ENCODE data around the gene COG3. TPM values are rescaled to one million over a fixed set of nuclear protein-coding genes. Genes with fewer than 3 reads are reported as not detected.

COG3 gene
- total and polyA plus RNA-seq, 7 experiments from 2014 or later = 26.5 to 50.1 (median 43.2) TPM

DNA sequence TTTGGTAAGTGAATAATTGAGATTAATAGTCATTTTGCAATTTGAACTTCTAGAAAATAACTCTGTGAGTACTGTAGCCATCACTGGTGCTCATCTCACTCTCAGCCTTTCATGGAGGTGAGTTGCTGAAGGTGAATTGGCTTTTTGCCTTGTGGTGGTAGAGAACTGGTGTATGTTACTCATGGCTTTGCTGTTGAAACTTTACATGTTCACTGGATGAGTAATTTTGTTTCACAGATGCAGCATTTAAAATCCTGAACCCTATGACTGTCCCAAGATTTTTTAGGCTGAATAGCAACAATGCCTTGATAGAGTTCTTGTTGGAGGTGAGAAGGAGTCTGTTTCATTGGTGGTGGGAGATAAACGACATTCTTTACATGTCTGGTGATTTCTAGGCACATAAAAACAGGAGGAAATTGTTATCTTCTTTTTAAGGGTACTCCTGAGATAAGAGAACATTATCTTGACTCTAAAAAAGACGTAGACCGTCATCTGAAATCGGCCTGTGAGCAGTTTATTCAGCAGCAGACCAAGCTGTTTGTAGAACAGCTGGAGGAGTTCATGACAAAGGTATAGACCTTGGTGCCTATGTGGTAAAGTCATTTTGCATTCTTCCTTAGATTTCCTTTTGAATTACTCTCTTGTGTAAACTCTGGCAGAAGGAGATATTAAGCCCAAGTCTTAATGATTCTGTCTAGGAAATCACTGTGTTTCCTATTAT, 53.9 kb downstream of the COG3 start:
- no peaks in the 10 kb centered on the region for H3K9me3 Mint-ChIP-seq
- H3K27me3 Mint-ChIP-seq = no peaks in the 10 kb centered on the region
- ATAC-seq (no peak), DNase-seq (no peak)
- H3K9me3 ChIP-seq (ENCODE audit: control insufficient read depth in 2 of 3, low read length in 3 of 3) = no peaks in the 10 kb centered on the region
- ChIA-PET POLR2A (no interaction called here), CTCF (no interaction called here)
- H3K4me1 Mint-ChIP-seq = peaks cover 0 to 10% (median 4%) of the 10 kb centered on the region in 7 donors
- intact Hi-C loops (cut with micrococcal nuclease) = no loop called here
- no peak overlapping the region for H3K4me3 ChIP-seq (ENCODE audit: low read length)
- H3K4me3 Mint-ChIP-seq = no peak overlapping the region
- H3K4me1 ChIP-seq (ENCODE audit: control insufficient read depth in 2 of 2, insufficient read depth in 2 of 2, low read length in 2 of 2) = no peaks in the 10 kb centered on the region
- peak overlapping the region in 2 of 9 donors; percentile 22 to 44 for H3K27ac Mint-ChIP-seq
- no peaks in the 10 kb centered on the region for H3K27me3 ChIP-seq (ENCODE audit: control insufficient read depth in 2 of 2, insufficient read depth in 2 of 2, low read length in 2 of 2)
- H3K36me3 Mint-ChIP-seq = peaks cover 15 to 60% (median 34%) of the 10 kb centered on the region in 5 donors
- peaks cover 6 to 70% (median 43%) of the 10 kb centered on the region in 3 experiments for H3K36me3 ChIP-seq (ENCODE audit: control insufficient read depth in 2 of 3, insufficient read depth in 3 of 3, low read length in 3 of 3)
- no peak overlapping the region for H3K27ac ChIP-seq (ENCODE audit: low read depth, low read length)

DNA sequence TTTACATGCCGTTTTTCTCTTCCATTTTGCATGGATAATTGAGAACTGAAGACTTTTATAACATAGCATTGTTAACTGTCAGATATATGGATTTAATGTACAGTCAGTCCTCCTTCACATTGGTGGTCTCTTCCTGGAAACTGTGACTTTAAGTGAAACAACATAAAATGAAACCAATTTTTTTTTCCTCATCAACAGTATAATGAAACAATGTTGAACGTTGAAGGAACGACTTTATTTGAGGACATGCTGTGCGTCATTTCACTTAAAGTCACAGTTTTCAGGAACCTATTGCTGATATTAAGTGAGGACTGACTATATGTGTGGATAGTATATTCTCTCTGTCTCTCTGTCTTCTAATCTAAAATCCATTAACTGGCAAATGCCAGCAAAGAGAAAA, 54.8 kb downstream of the COG3 start:
- POLR2A ChIA-PET = no interaction called here
- Mint-ChIP-seq H3K27me3 (no peaks in the 10 kb centered on the region), H3K9me3 (no peaks in the 10 kb centered on the region), H3K4me1 (peaks cover 0 to 10% (median 4%) of the 10 kb centered on the region in 7 donors), H3K4me3 (no peak overlapping the region), H3K36me3 (peaks cover 15 to 67% (median 34%) of the 10 kb centered on the region in 5 donors), H3K27ac (peak overlapping the region in 5 of 9 donors; percentile 19 to 63 (median 30))
- Histone ChIP-seq H3K27me3 (ENCODE audit: control insufficient read depth in 2 of 2, insufficient read depth in 2 of 2, low read length in 2 of 2) (no peaks in the 10 kb centered on the region), H3K9me3 (ENCODE audit: control insufficient read depth in 2 of 3, low read length in 3 of 3) (no peaks in the 10 kb centered on the region), H3K4me3 (ENCODE audit: low read length) (no peak overlapping the region), H3K27ac (ENCODE audit: low read depth, low read length) (no peak overlapping the region), H3K4me1 (ENCODE audit: control insufficient read depth in 2 of 2, insufficient read depth in 2 of 2, low read length in 2 of 2) (no peaks in the 10 kb centered on the region), H3K36me3 (ENCODE audit: control insufficient read depth in 2 of 3, insufficient read depth in 3 of 3, low read length in 3 of 3) (peaks cover 11 to 76% (median 42%) of the 10 kb centered on the region in 3 experiments)
- DNase-seq = no peak
- CTCF ChIA-PET = no interaction called here
- intact Hi-C loops (cut with micrococcal nuclease) = no loop called here
- no peak for ATAC-seq

DNA sequence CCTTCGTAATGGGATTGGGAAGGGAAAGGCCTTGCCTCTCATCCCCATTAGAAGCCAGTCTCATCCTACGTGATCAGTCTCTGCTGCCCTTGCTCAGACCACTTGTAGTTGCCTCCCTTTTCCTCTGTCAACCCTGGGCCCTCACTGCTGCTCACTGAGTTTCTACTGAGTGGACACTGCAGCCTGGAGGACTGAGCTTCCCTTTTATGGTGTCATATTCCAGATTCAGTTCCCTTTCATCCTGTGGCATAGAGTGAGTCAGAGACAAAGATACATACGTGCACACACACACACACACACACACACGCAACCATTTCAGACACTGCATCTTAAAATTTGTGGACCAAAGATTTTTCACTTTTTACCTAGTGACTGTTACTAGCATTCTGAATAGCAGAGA, 56.6 kb downstream of the COG3 start:
- no peaks in the 10 kb centered on the region for H3K9me3 ChIP-seq (ENCODE audit: control insufficient read depth in 2 of 3, low read length in 3 of 3)
- Mint-ChIP-seq H3K4me1 (peaks cover 0 to 10% (median 4%) of the 10 kb centered on the region in 7 donors), H3K27ac (peak overlapping the region in 6 of 9 donors; percentile 2 to 78 (median 41)), H3K9me3 (no peaks in the 10 kb centered on the region), H3K36me3 (peaks cover 18 to 66% (median 40%) of the 10 kb centered on the region in 5 donors), H3K27me3 (no peaks in the 10 kb centered on the region), H3K4me3 (no peak overlapping the region)
- H3K4me3 ChIP-seq (ENCODE audit: low read length) = no peak overlapping the region
- intact Hi-C loops (cut with micrococcal nuclease) = no loop called here
- peak; percentile 88 for ATAC-seq
- no peak for DNase-seq
- H3K4me1 ChIP-seq (ENCODE audit: control insufficient read depth in 2 of 2, insufficient read depth in 2 of 2, low read length in 2 of 2) = no peaks in the 10 kb centered on the region
- no peaks in the 10 kb centered on the region for H3K27me3 ChIP-seq (ENCODE audit: control insufficient read depth in 2 of 2, insufficient read depth in 2 of 2, low read length in 2 of 2)
- ChIA-PET POLR2A (no interaction called here), CTCF (no interaction called here)
- H3K36me3 ChIP-seq (ENCODE audit: control insufficient read depth in 2 of 3, insufficient read depth in 3 of 3, low read length in 3 of 3) = peaks cover 11 to 73% (median 49%) of the 10 kb centered on the region in 3 experiments
- no peak overlapping the region for H3K27ac ChIP-seq (ENCODE audit: low read depth, low read length)

DNA sequence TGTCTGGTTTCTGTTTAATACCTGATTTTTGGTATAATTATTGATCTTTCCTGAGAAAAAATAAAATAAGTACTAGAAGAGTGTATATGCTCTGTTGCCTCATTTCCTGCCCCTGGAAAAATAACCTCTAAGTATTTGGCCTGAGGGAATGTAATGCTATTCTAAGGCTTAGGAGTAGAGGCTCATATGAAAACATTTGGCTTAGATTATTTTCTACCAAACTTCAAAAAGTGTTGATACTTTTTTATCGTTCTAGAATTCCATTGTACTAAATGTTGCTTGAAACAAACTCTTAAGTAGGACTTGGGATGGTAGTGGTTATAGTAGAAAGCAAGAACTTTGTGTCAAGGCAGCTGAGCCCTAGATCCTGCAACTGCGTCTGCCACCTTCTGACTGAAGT, 57.8 kb downstream of the COG3 start:
- CTCF ChIA-PET = no interaction called here

DNA sequence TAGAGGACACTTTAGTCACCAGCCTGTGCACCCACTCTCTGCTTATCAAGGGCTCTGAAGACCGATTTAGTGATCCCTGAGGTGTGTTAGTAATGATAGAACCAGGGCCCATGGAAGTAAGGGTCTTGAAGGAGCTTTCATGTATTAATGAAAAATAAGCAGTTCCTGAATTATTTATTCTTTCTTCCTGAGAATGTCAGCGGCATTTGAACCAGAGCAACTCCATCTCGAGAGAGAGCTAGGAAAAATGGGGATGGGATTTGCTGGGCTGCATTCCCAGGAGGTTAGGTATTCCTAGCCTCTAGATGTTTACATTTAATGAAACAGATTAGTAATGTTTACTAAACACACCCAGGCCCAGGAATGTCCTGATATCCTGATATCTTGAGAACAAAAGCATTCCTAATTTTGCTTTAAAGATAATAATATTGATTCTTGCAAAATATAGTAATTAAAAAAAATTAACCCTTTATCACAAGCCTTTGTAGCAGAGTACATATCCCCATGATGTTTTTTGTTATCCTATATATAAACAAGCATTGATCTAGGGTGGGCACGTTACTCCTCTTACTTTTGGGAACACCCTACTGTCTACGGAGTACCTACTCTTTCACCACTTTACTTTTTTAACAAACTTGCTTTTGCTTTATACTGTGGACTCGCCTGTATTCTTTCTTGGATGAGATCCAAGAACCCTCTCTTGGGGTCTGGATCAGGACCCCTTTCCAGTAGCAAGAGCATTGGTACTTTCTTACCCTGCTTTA, 63.1 kb downstream of the COG3 start:
- Histone ChIP-seq H3K4me3 (ENCODE audit: low read length) (no peak overlapping the region), H3K27ac (ENCODE audit: low read depth, low read length) (no peak overlapping the region), H3K36me3 (ENCODE audit: control insufficient read depth in 2 of 3, insufficient read depth in 3 of 3, low read length in 3 of 3) (peaks cover 17 to 70% (median 34%) of the 10 kb centered on the region in 3 experiments), H3K9me3 (ENCODE audit: control insufficient read depth in 2 of 3, low read length in 3 of 3) (no peaks in the 10 kb centered on the region), H3K4me1 (ENCODE audit: control insufficient read depth in 2 of 2, insufficient read depth in 2 of 2, low read length in 2 of 2) (no peaks in the 10 kb centered on the region), H3K27me3 (ENCODE audit: control insufficient read depth in 2 of 2, insufficient read depth in 2 of 2, low read length in 2 of 2) (no peaks in the 10 kb centered on the region)
- no peak for DNase-seq
- peaks cover 15 to 42% (median 17%) of the 10 kb centered on the region in 5 donors for H3K36me3 Mint-ChIP-seq
- intact Hi-C loops (cut with micrococcal nuclease) = no loop called here
- no peak for ATAC-seq
- no peak overlapping the region for H3K4me3 Mint-ChIP-seq
- CTCF ChIA-PET = no interaction called here
- POLR2A ChIA-PET = no interaction called here
- no peaks in the 10 kb centered on the region for H3K27me3 Mint-ChIP-seq
- H3K9me3 Mint-ChIP-seq = no peaks in the 10 kb centered on the region
- H3K27ac Mint-ChIP-seq = peak overlapping the region in 3 of 9 donors; percentile 41 to 43 (median 42)
- peaks cover 0 to 2% (median 0%) of the 10 kb centered on the region in 7 donors for H3K4me1 Mint-ChIP-seq

More for the DNA sequence above, 57.8 kb downstream of the COG3 start:
- H3K27me3 Mint-ChIP-seq = no peaks in the 10 kb centered on the region
- H3K27ac Mint-ChIP-seq = peak overlapping the region in 6 of 9 donors; percentile 29 to 72 (median 48)
- intact Hi-C loops (cut with micrococcal nuclease) = no loop called here
- no peaks in the 10 kb centered on the region for H3K27me3 ChIP-seq (ENCODE audit: control insufficient read depth in 2 of 2, insufficient read depth in 2 of 2, low read length in 2 of 2)
- H3K4me3 ChIP-seq (ENCODE audit: low read length) = no peak overlapping the region
- no peaks in the 10 kb centered on the region for H3K9me3 ChIP-seq (ENCODE audit: control insufficient read depth in 2 of 3, low read length in 3 of 3)
- no peak overlapping the region for H3K4me3 Mint-ChIP-seq
- H3K36me3 Mint-ChIP-seq = peaks cover 21 to 56% (median 33%) of the 10 kb centered on the region in 5 donors
- H3K27ac ChIP-seq (ENCODE audit: low read depth, low read length) = no peak overlapping the region
- DNase-seq = no peak
- H3K36me3 ChIP-seq (ENCODE audit: control insufficient read depth in 2 of 3, insufficient read depth in 3 of 3, low read length in 3 of 3) = peaks cover 16 to 68% (median 42%) of the 10 kb centered on the region in 3 experiments
- H3K4me1 Mint-ChIP-seq = peaks cover 0 to 9% (median 4%) of the 10 kb centered on the region in 7 donors
- no peaks in the 10 kb centered on the region for H3K4me1 ChIP-seq (ENCODE audit: control insufficient read depth in 2 of 2, insufficient read depth in 2 of 2, low read length in 2 of 2)
- ATAC-seq = no peak
- POLR2A ChIA-PET = no interaction called here
- H3K9me3 Mint-ChIP-seq = no peaks in the 10 kb centered on the region

DNA sequence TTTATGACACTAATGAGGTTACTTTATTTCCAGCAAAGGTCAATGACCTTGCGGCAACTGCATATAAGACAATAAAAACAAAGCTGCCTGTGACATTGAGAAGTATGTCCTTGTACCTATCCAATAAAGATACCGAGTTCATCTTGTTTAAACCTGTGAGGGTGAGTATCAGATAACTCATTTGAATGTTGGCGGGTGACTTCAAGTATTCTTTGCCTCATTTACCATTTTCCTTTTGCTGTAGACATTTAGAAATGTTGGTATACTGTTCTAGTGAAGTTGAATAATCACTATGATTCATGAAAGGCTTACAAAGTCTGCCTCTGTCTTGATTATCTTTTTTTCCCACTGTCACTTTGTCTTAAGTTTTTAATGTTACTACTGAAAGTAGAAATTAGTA, 65.0 kb downstream of the COG3 start:
- Histone ChIP-seq H3K27me3 (ENCODE audit: control insufficient read depth in 2 of 2, insufficient read depth in 2 of 2, low read length in 2 of 2) (no peaks in the 10 kb centered on the region), H3K27ac (ENCODE audit: low read depth, low read length) (no peak overlapping the region), H3K4me1 (ENCODE audit: control insufficient read depth in 2 of 2, insufficient read depth in 2 of 2, low read length in 2 of 2) (no peaks in the 10 kb centered on the region), H3K36me3 (ENCODE audit: control insufficient read depth in 2 of 3, insufficient read depth in 3 of 3, low read length in 3 of 3) (peaks cover 13 to 81% (median 38%) of the 10 kb centered on the region in 3 experiments), H3K4me3 (ENCODE audit: low read length) (no peak overlapping the region), H3K9me3 (ENCODE audit: control insufficient read depth in 2 of 3, low read length in 3 of 3) (no peaks in the 10 kb centered on the region)
- peaks cover 14 to 51% (median 24%) of the 10 kb centered on the region in 5 donors for H3K36me3 Mint-ChIP-seq
- H3K4me1 Mint-ChIP-seq = peaks cover 0 to 2% (median 0%) of the 10 kb centered on the region in 7 donors
- peak overlapping the region in 3 of 9 donors; percentile 31 to 48 (median 42) for H3K27ac Mint-ChIP-seq
- no peak for DNase-seq
- CTCF ChIA-PET = interaction anchor here (0.9 kb wide), 1 partner anchor 19 kb away, joined by 3 read pairs; no protein-coding TSS in a partner anchor
- no peaks in the 10 kb centered on the region for H3K9me3 Mint-ChIP-seq
- H3K27me3 Mint-ChIP-seq = no peaks in the 10 kb centered on the region
- POLR2A ChIA-PET = no interaction called here
- no peak overlapping the region for H3K4me3 Mint-ChIP-seq
- ATAC-seq = no peak
- intact Hi-C loops (cut with micrococcal nuclease) = no loop called here
